NCI-H1694 treated with DMSO at 0.1 percent for 48 hours (cell line): ENCODE data around the gene SLC4A2.

ENCODE experiments used
- DNase-seq: peaks from one replicate; lab custom pipeline; 2025; lab: John Stamatoyannopoulos, UW

SLC4A2 gene

GRCh38 chr7:151095123-151095797 lies 35.9 kb downstream of the SLC4A2 start:
- DNase-seq = no peak

GRCh38 chr7:151095828-151096475 lies 36.6 kb downstream of the SLC4A2 start:
- no peak for DNase-seq

- DNase-seq = no peak
These were observed 40.3 kb downstream of the SLC4A2 start for GRCh38 chr7:151099486-151100211.

GRCh38 chr7:151100921-151101320 lies 41.5 kb downstream of the SLC4A2 start:
- no peak for DNase-seq

GRCh38 chr7:151101621-151102396 lies 42.4 kb downstream of the SLC4A2 start:
- DNase-seq = no peak

GRCh38 chr7:151102991-151103390 lies 43.6 kb downstream of the SLC4A2 start:
- DNase-seq = no peak

GRCh38 chr7:151103973-151104372 lies 44.6 kb downstream of the SLC4A2 start:
- no peak for DNase-seq

GRCh38 chr7:151104411-151105235 lies 45.2 kb downstream of the SLC4A2 start:
- no peak for DNase-seq

GRCh38 chr7:151107882-151108281 lies 48.5 kb downstream of the SLC4A2 start:
- DNase-seq = no peak

GRCh38 chr7:151109094-151110048 lies 50.0 kb downstream of the SLC4A2 start:
- DNase-seq = no peak

GRCh38 chr7:151110236-151110940 lies 51.0 kb downstream of the SLC4A2 start:
- DNase-seq = no peak

- DNase-seq = peak; percentile 13
These were observed 51.7 kb downstream of the SLC4A2 start for GRCh38 chr7:151110941-151111645.

- DNase-seq = no peak
These were observed 54.2 kb downstream of the SLC4A2 start for GRCh38 chr7:151113344-151114150.

GRCh38 chr7:151114151-151115090 lies 55.0 kb downstream of the SLC4A2 start:
- DNase-seq = no peak

- no peak for DNase-seq
These were observed 55.9 kb downstream of the SLC4A2 start for GRCh38 chr7:151115121-151115835.

- no peak for DNase-seq
These were observed 56.5 kb downstream of the SLC4A2 start for GRCh38 chr7:151115836-151116418.
